HEK293T (cell line): ENCODE data around the gene NOL7.

Source experiments
- FOXA1 ChIP-seq: fragments of 450-650 bp; IDR thresholded peaks from 2 replicates; pipeline ENCODE4 v1.6.1; 2016; ENCODE audit warnings: mild to moderate bottlenecking
- FOXK2 ChIP-seq: fragments of 450-650 bp; IDR thresholded peaks from 2 replicates; pipeline ENCODE4 v1.6.1; 2016; ENCODE audit warnings: mild to moderate bottlenecking
- PKNOX1 ChIP-seq: fragments of 450-650 bp; IDR thresholded peaks from 2 replicates; pipeline ENCODE4 v1.6.1; 2016

GRCh38 chr6:13593720-13594119, 21.4 kb upstream of the NOL7 start:
- TF ChIP-seq FOXA1 = no peak
- TF ChIP-seq PKNOX1 = no peak
- no peak for TF ChIP-seq FOXK2
